ENCODE measurements around the gene MS4A3.

- TF ChIP-seq, protein P1, sequence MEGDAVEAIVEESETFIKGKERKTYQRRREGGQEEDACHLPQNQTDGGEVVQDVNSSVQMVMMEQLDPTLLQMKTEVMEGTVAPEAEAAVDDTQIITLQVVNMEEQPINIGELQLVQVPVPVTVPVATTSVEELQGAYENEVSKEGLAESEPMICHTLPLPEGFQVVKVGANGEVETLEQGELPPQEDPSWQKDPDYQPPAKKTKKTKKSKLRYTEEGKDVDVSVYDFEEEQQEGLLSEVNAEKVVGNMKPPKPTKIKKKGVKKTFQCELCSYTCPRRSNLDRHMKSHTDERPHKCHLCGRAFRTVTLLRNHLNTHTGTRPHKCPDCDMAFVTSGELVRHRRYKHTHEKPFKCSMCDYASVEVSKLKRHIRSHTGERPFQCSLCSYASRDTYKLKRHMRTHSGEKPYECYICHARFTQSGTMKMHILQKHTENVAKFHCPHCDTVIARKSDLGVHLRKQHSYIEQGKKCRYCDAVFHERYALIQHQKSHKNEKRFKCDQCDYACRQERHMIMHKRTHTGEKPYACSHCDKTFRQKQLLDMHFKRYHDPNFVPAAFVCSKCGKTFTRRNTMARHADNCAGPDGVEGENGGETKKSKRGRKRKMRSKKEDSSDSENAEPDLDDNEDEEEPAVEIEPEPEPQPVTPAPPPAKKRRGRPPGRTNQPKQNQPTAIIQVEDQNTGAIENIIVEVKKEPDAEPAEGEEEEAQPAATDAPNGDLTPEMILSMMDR (IDR thresholded peaks at IDR 0.05; ENCODE audit: low read depth, low read length, missing input control), result no peak
- no peak for TF ChIP-seq RAD21 (IDR thresholded peaks at IDR 0.05)
These were observed 39.6 kb upstream of the MS4A3 start, which contains the start of gene OOSP4B for GRCh38 chr11:60016881-60017280.
